GM12878 (cell line): ENCODE data around the gene GRK5. TPM values are rescaled to one million over a fixed set of nuclear protein-coding genes. Genes with fewer than 3 reads are reported as not detected.

Source experiments
- ATAC-seq: fragments of 200-7000 bp; cut with Tn5 transposase; 3 replicates; pipeline ENCODE4 v1.9.1; 2020; ENCODE audit warnings: mild to moderate bottlenecking, moderate library complexity
- BruUV-seq: library from RNA; stranded (reverse); fragments of 400-500 nt; replicated peaks from 2 replicates; lab custom pipeline; 2021; lab: Mats Ljungman, UMichigan
- CTCF ChIA-PET: fragments of 300-600 bp; sonication (Branson Sonifier 250); formaldehyde crosslinking; extraction: SDS; loops from one replicate; lab custom pipeline; 2021; ENCODE audit warnings: inconsistent platforms; lab: Yijun Ruan, JAX
- POLR2A ChIA-PET: fragments of 350-600 bp; formaldehyde crosslinking; extraction: SDS; loops from one replicate; lab custom pipeline; 2021; ENCODE audit warnings: inconsistent platforms; lab: Charles Lee
- RAD21 ChIA-PET: fragments of 300-600 bp; sonication (Branson Sonifier 250); formaldehyde crosslinking; loops from one replicate; lab custom pipeline; 2023; ENCODE audit warnings: antibody characterized with exemption; ENCODE audit not compliant: unreplicated experiment; lab: Charles Lee
- SMC1A ChIA-PET: fragments of 300-600 bp; sonication (Branson Sonifier 250); formaldehyde crosslinking; loops from one replicate; lab custom pipeline; 2023; ENCODE audit not compliant: unreplicated experiment, uncharacterized antibody; lab: Charles Lee
- DNase-seq: peaks from one replicate; pipeline ENCODE4 v3.0.0-alpha.2; 2011; ENCODE audit warnings: low read depth, low spot score
- FAIRE-seq: peaks from 3 replicates; lab custom pipeline; 2011; peaks lifted over from hg19 to GRCh38; lab: Jason Lieb, UNC
- H2AFZ ChIP-seq: 2 replicates; pipeline ENCODE4 v1.6.0; 2011; ENCODE audit warnings: low read depth, low read length, control low read depth; ENCODE audit not compliant: control insufficient read depth
- H3K27ac ChIP-seq: 2 replicates; pipeline ENCODE4 v1.5.1; 2011; ENCODE audit warnings: control low read depth; ENCODE audit not compliant: control insufficient read depth, insufficient read depth
- H3K27me3 ChIP-seq, 2 experiments: replicated peaks in 1 of 2; 2 replicates each; pipeline versions ENCODE4 v1.6.0 to v1.6.1; 2011; ENCODE audit warnings: low read length in 1 of 2; ENCODE audit not compliant: control insufficient read depth in 2 of 2, insufficient read depth in 2 of 2
- H3K36me3 ChIP-seq, 2 experiments: 2 replicates each; pipeline ENCODE4 v1.5.1; 2011; ENCODE audit warnings: low read length in 1 of 2; ENCODE audit not compliant: control insufficient read depth in 2 of 2, insufficient read depth in 2 of 2
- H3K4me1 ChIP-seq: 2 replicates; pipeline ENCODE4 v1.6.1; 2011; ENCODE audit warnings: mild to moderate bottlenecking, low read length, moderate library complexity, mixed read lengths; ENCODE audit not compliant: control insufficient read depth, insufficient read depth
- H3K4me2 ChIP-seq: 2 replicates; pipeline ENCODE4 v1.6.0; 2011; ENCODE audit warnings: control low read depth; ENCODE audit not compliant: control insufficient read depth, insufficient read depth
- H3K4me3 ChIP-seq: fragments of 200-600 bp; sonication (generic); 2 replicates; pipeline ENCODE4 v1.5.1; 2016
- H3K79me2 ChIP-seq: 2 replicates; pipeline ENCODE4 v1.6.0; 2011; ENCODE audit warnings: low read length; ENCODE audit not compliant: control insufficient read depth, insufficient read depth
- H3K9ac ChIP-seq: 2 replicates; pipeline ENCODE4 v1.8.0; 2011; ENCODE audit warnings: low read length, control low read depth, mixed read lengths; ENCODE audit not compliant: control insufficient read depth, insufficient read depth
- H3K9me3 ChIP-seq: replicated peaks from 3 replicates; pipeline ENCODE4 v1.5.1; 2011; ENCODE audit warnings: mild to moderate bottlenecking, low read length; ENCODE audit not compliant: control insufficient read depth, insufficient read depth
- H4K20me1 ChIP-seq: 2 replicates; pipeline ENCODE4 v1.6.0; 2011; ENCODE audit not compliant: control insufficient read depth, insufficient read depth
- ATF3 ChIP-seq: IDR thresholded peaks from 2 replicates; pipeline ENCODE4 v1.6.1; 2011; ENCODE audit warnings: low read depth, mild to moderate bottlenecking, low read length, moderate library complexity, borderline replicate concordance; ENCODE audit errors: extremely low read depth
- BHLHE40 ChIP-seq, 2 experiments: fragments of 450-650 bp in 1 of 2; IDR thresholded peaks; 2 replicates each; pipeline ENCODE4 v1.6.1; 2011 to 2017; ENCODE audit warnings: low read depth in 2 of 2, borderline replicate concordance in 1 of 2, improper control_type of control experiment in 1 of 2, low read length in 1 of 2, mild to moderate bottlenecking in 1 of 2
- E2F4 ChIP-seq: IDR thresholded peaks from 2 replicates; pipeline ENCODE4 v1.6.1; 2012; ENCODE audit warnings: low read depth, low read length, improper control_type of control experiment
- EED ChIP-seq: sonication (generic); IDR thresholded peaks from 2 replicates; pipeline ENCODE4 v1.6.1; 2016; ENCODE audit warnings: antibody characterized with exemption, low read depth
- IKZF1 ChIP-seq: fragments of 450-650 bp; conservative IDR thresholded peaks from 2 replicates; pipeline ENCODE4 v1.6.1; 2017; ENCODE audit warnings: antibody characterized with exemption, mild to moderate bottlenecking
- IRF4 ChIP-seq: IDR thresholded peaks from 2 replicates; pipeline ENCODE4 v1.6.1; 2011; ENCODE audit warnings: low read depth, low read length
- POLR2A ChIP-seq: IDR thresholded peaks from 2 replicates; pipeline ENCODE4 v1.6.1; 2011; ENCODE audit warnings: low read depth, mild to moderate bottlenecking, low read length
- RUNX3 ChIP-seq: IDR thresholded peaks from 2 replicates; pipeline ENCODE4 v1.6.1; 2012; ENCODE audit warnings: low read length, inconsistent platforms
- SREBF1 ChIP-seq: IDR thresholded peaks from 2 replicates; pipeline ENCODE4 v1.6.1; 2012; ENCODE audit warnings: mild to moderate bottlenecking, low read length
- SUPT20H ChIP-seq: IDR thresholded peaks from 2 replicates; pipeline ENCODE4 v1.6.1; 2011; ENCODE audit warnings: low read depth, mild to moderate bottlenecking, low read length, moderate library complexity, borderline replicate concordance; ENCODE audit not compliant: control insufficient read depth
- TCF12 ChIP-seq: IDR thresholded peaks from 2 replicates; pipeline ENCODE4 v1.6.1; 2011; ENCODE audit warnings: low read depth, mild to moderate bottlenecking, low read length
- ZBTB4 ChIP-seq: fragments of 450-650 bp; formaldehyde crosslinking; IDR thresholded peaks from 2 replicates; pipeline ENCODE4 v1.4.0; 2022; ENCODE audit warnings: mild to moderate bottlenecking, moderate library complexity
- ZNF207 ChIP-seq: fragments of 450-650 bp; IDR thresholded peaks from 2 replicates; pipeline ENCODE4 v1.6.1; 2014; ENCODE audit warnings: antibody characterized with exemption, mild to moderate bottlenecking, borderline replicate concordance
- ZNF622 ChIP-seq: fragments of 450-650 bp; IDR thresholded peaks from 2 replicates; pipeline ENCODE4 v1.6.1; 2017; ENCODE audit warnings: mild to moderate bottlenecking, inconsistent platforms
- WGBS: methylation state at CpG from one replicate; pipeline ENCODE4 v1.1.6; 2016; ENCODE audit warnings: low lambda C conversion rate; ENCODE audit not compliant: insufficient replicate concordance, insufficient coverage; ENCODE audit errors: missing lambda C conversion rate; 5-methylcytosine and 5-hydroxymethylcytosine counted together
- in situ Hi-C: fragments of 300-500 bp; cut with MboI; formaldehyde crosslinking; loops from 9 replicates; pipeline ENCODE4 v1.14.3; 2018; ENCODE audit warnings: mixed read lengths
- intact Hi-C: fragments of 100-400 bp; cut with micrococcal nuclease; formaldehyde crosslinking; loops from one replicate; pipeline ENCODE4 v1.14.2; 2022; ENCODE audit not compliant: unreplicated experiment
- polyA plus RNA-seq, 11 experiments: library from polyadenylated mRNA; depleted of rRNA in 4 of 11; unstranded in 6 of 11; stranded (reverse) in 5 of 11; fragments of >200 nt; fragmentation: Nextera tagmentation in 4 of 11; fragmentation: Illumina TruSeq in 1 of 11; extraction: Ambion mirVana in 4 of 11; extraction: Trizol in 1 of 11; gene quantifications; 1 replicate in 1 of 11; 2 replicates in 10 of 11; pipeline versions ENCODE4 v1.2.1 to v1.2.3, GENCODE V29; 2011 to 2016; ENCODE audit warnings: inconsistent platforms in 2 of 11, missing spikeins in 2 of 11, low read depth in 1 of 11
- total RNA-seq, 4 experiments: library from RNA; depleted of rRNA in 3 of 4; stranded (reverse); fragments of >200 nt in 3 of 4; fragmentation: Illumina TruSeq in 1 of 4; extraction: Trizol in 1 of 4; gene quantifications; 2 replicates each; pipeline versions ENCODE4 v1.2.1 to v1.2.3, GENCODE V29; 2013 to 2021
- TF ChIP-seq, protein P1 (sequence below): IDR thresholded peaks from 2 replicates; pipeline ENCODE4 v1.6.1; 2011; ENCODE audit warnings: low read depth, low read length, improper control_type of control experiment, borderline replicate concordance

Gene GRK5
- total and polyA plus RNA-seq, 10 of the 15 experiments (the other 5 are each of a cell fraction or from before 2014, with no cell fraction given): 0.11 to 22.1 (median 10.0) TPM

DNA sequence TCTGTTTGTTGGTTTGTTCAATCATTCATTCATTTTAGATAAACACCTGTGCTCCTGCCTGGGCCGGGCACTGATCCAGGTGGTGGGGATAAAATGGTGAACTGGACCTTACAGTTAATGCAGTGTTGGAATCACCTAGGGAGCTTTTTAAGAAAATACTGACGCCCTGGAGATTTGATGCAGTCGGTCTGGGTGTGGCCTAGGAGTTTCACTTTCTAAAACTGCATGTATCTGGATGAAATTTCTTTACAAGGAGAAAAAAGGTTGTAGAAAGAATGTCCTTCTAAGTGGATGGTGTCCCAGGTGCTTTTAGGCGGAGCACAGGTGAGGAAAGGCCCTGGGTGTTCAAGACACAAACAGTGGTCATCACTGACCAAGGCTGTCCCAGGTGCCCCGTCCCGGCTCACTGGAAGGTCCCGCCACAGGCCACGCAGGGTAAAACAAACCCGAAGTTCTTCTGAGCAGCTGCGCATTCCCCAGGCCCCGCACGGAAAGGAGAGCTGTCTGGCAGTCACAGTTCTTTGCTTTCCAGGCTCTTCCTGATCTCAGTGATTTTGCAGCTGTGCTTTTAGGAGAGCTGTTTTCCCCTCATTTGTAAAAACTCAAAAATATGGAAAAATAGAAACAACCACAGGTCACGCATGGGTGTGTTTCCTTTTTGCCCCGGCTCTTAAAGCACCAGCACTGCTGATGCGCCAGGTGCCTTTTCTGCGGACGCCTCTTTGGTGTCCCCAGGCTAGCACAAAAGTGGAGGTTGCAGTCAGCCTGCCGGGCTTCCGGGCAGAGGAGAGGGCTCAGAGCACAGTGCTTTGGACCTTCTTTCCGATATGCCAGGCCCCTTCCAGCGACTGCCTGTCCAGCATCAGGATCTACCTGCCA is 161.9 kb downstream of the GRK5 start (continued):
- TF ChIP-seq RUNX3 (peak; percentile 64; the same call in 1 of the 2 replicates), ZBTB4 (CRISPR knock-in tag) (no peak)

DNA sequence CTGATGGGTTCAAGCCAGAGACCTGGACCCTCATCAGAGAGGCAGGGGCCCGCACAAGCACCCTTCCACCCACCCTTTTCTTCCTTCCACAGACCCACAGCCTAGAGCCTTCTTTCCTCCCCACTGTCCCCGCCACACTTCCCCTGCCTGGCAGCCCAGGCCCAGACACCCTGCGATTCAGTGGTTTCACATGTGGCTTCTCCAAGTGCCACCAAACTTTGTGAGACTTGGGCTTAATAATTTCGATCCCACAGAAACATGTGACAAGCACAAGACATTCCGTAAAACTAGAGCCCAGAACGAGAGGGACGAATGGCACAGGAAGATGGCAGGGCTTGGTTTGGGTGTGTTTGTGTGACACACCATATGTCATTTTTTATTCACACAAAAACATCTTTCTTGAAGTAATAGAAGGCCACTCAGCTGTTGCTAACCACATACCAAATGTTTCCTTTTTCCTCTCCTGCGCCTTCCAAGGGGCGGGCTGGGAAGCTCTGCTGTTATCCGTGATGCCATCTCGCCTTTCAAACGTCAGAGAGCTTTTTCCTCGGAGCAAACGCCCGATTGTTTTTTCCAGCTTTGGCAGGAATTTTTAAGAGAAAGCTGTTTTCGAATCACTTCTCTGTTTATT is 162.9 kb downstream of the GRK5 start:
- no peak overlapping the region for H3K4me3 ChIP-seq
- in situ Hi-C loops (no loop called here), intact Hi-C loops (loop anchor here (5.0 kb wide), 1 partner anchor 58 kb away; no protein-coding TSS in a partner anchor)
- ChIA-PET SMC1A (no interaction called here), RAD21 (interaction anchor here (1.2 kb wide), 1 partner anchor 171 kb away, joined by 4 read pairs; no protein-coding TSS in a partner anchor), POLR2A (interaction anchor here (0.6 kb wide), 1 partner anchor 38 kb away, joined by 3 read pairs; no protein-coding TSS in a partner anchor), CTCF (interaction anchor here (1.7 kb wide), 1 partner anchor 164 kb away, joined by 4 read pairs; no protein-coding TSS in a partner anchor)
- no peaks in the 10 kb centered on the region; the same call in none of the 2 replicates for H3K79me2 ChIP-seq
- H3K4me1 ChIP-seq: peaks cover 60% of the 10 kb centered on the region
- H2AFZ ChIP-seq: no peak overlapping the region
- 84% methylated on average over 16 of the region's 16 CpGs for WGBS
- H4K20me1 ChIP-seq: peaks cover 2% of the 10 kb centered on the region
- no peaks in the 10 kb centered on the region for H3K9me3 ChIP-seq
- no TSS peak for BruUV-seq
- FAIRE-seq (no peak), ATAC-seq (peak; percentile 31), DNase-seq (no peak)
- H3K27me3 ChIP-seq: no peaks in the 10 kb centered on the region
- H3K27ac ChIP-seq: peak overlapping the region; percentile 72
- peak overlapping the region; percentile 95 for H3K4me2 ChIP-seq
- TF ChIP-seq RUNX3 (peak; percentile 54), EED (no peak), ATF3 (no peak), E2F4 (no peak), ZNF207 (no peak), ZNF622 (no peak), IRF4 (no peak), IKZF1 (no peak), TCF12 (no peak), SUPT20H (no peak), POLR2A (no peak), SREBF1 (no peak), BHLHE40 (IDR thresholded peaks at IDR 0.05; ENCODE audit: borderline replicate concordance in 1 of 2, low read depth in 2 of 2, low read length in 1 of 2) (peak in 1 of 2 experiments; percentile 27; a peak in 1 of 4 replicates)
- TF ChIP-seq, protein P1, sequence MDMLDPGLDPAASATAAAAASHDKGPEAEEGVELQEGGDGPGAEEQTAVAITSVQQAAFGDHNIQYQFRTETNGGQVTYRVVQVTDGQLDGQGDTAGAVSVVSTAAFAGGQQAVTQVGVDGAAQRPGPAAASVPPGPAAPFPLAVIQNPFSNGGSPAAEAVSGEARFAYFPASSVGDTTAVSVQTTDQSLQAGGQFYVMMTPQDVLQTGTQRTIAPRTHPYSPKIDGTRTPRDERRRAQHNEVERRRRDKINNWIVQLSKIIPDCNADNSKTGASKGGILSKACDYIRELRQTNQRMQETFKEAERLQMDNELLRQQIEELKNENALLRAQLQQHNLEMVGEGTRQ: no peak
- H3K9ac ChIP-seq: peak overlapping the region; percentile 15
- H3K36me3 ChIP-seq: peaks cover 0 to 4% of the 10 kb centered on the region in 2 experiments; a peak in 2 of 4 replicates
